Caco-2 (cell line): ENCODE results near the gene JPH2. TPM values are rescaled to one million over a fixed set of nuclear protein-coding genes. Genes with fewer than 3 reads are reported as not detected.

Experiments
- BruUV-seq: library from RNA; stranded (reverse); fragments of 400-500 nt; replicated peaks from 2 replicates; lab custom pipeline; 2021; lab: Mats Ljungman, UMichigan
- CTCF ChIA-PET: fragments of 300-600 bp; sonication (Branson Sonifier 250); formaldehyde crosslinking; loops from one replicate; lab custom pipeline; 2022; ENCODE audit warnings: antibody characterized with exemption; lab: Charles Lee
- POLR2A ChIA-PET: fragments of 300-600 bp; sonication (Branson Sonifier 250); formaldehyde crosslinking; loops from one replicate; lab custom pipeline; 2022; ENCODE audit warnings: antibody characterized with exemption; lab: Charles Lee
- DNase-seq, 2 experiments: peaks; one replicate each; pipeline versions ENCODE4 v3.0.0 to v3.0.0-alpha.2; 2020 to 2022
- H3K27me3 ChIP-seq: replicated peaks from 2 replicates; pipeline ENCODE4 v1.6.0; 2011; ENCODE audit warnings: low read length; ENCODE audit not compliant: control insufficient read depth, insufficient read depth
- H3K36me3 ChIP-seq: 2 replicates; pipeline ENCODE4 v1.5.1; 2011; ENCODE audit warnings: low read length; ENCODE audit not compliant: control insufficient read depth, insufficient read depth
- H3K4me1 ChIP-seq: fragments of 250-450 bp; sonication (Bioruptor Pico); 2 replicates; pipeline ENCODE4 v1.5.1; 2020; ENCODE audit warnings: mild to moderate bottlenecking
- H3K4me3 ChIP-seq: 2 replicates; pipeline ENCODE4 v1.5.1; 2011; ENCODE audit warnings: low read depth, mild to moderate bottlenecking, control low read depth, low read length
- H3K9me3 ChIP-seq: fragments of 250-450 bp; sonication (Bioruptor Pico); 2 replicates; pipeline ENCODE4 v1.5.1; 2020; ENCODE audit warnings: mild to moderate bottlenecking, moderate library complexity
- H3K27ac Mint-ChIP-seq: one replicate; pipeline ENCODE4 v1.8.0; 2022; ENCODE audit warnings: mixed read lengths; ENCODE audit not compliant: unreplicated experiment
- H3K27me3 Mint-ChIP-seq: one replicate; pipeline ENCODE4 v1.8.0; 2022; ENCODE audit warnings: mixed read lengths; ENCODE audit not compliant: insufficient read depth, unreplicated experiment
- H3K36me3 Mint-ChIP-seq: one replicate; pipeline ENCODE4 v1.8.0; 2022; ENCODE audit warnings: mild to moderate bottlenecking, mixed read lengths; ENCODE audit not compliant: insufficient read depth, unreplicated experiment
- H3K4me1 Mint-ChIP-seq: one replicate; pipeline ENCODE4 v1.8.0; 2022; ENCODE audit warnings: low read depth, mixed read lengths; ENCODE audit not compliant: unreplicated experiment
- H3K4me3 Mint-ChIP-seq: one replicate; pipeline ENCODE4 v1.8.0; 2022; ENCODE audit warnings: mild to moderate bottlenecking, moderate library complexity, mixed read lengths; ENCODE audit not compliant: unreplicated experiment
- H3K9me3 Mint-ChIP-seq: one replicate; pipeline ENCODE4 v1.8.0; 2022; ENCODE audit warnings: mixed read lengths; ENCODE audit not compliant: unreplicated experiment
- intact Hi-C: fragments of 100-400 bp; cut with micrococcal nuclease; formaldehyde crosslinking; loops from one replicate; pipeline ENCODE4 v1.10.0; 2022; ENCODE audit not compliant: unreplicated experiment
- total RNA-seq: library from RNA; stranded (reverse); gene quantifications from 2 replicates; pipeline ENCODE4 v1.2.3, GENCODE V29; 2022
- TF ChIP-seq, protein P1 (sequence below), 2 experiments: fragments of 200-600 bp in 1 of 2; IDR thresholded peaks; 1 replicate in 1 of 2; 2 replicates in 1 of 2; pipeline versions ENCODE4 v1.5.1 to v1.8.0; 2011 to 2022; ENCODE audit warnings: antibody characterized with exemption in 1 of 2, control low read depth in 1 of 2, inconsistent platforms in 1 of 2, low read depth in 1 of 2, low read length in 1 of 2, mild to moderate bottlenecking in 1 of 2, moderate library complexity in 1 of 2; ENCODE audit not compliant: insufficient read depth in 1 of 2, severe bottlenecking in 1 of 2, unreplicated experiment in 1 of 2

The JPH2 gene
- total RNA-seq, 1 experiment from 2014 or later: 10.5 TPM

DNA sequence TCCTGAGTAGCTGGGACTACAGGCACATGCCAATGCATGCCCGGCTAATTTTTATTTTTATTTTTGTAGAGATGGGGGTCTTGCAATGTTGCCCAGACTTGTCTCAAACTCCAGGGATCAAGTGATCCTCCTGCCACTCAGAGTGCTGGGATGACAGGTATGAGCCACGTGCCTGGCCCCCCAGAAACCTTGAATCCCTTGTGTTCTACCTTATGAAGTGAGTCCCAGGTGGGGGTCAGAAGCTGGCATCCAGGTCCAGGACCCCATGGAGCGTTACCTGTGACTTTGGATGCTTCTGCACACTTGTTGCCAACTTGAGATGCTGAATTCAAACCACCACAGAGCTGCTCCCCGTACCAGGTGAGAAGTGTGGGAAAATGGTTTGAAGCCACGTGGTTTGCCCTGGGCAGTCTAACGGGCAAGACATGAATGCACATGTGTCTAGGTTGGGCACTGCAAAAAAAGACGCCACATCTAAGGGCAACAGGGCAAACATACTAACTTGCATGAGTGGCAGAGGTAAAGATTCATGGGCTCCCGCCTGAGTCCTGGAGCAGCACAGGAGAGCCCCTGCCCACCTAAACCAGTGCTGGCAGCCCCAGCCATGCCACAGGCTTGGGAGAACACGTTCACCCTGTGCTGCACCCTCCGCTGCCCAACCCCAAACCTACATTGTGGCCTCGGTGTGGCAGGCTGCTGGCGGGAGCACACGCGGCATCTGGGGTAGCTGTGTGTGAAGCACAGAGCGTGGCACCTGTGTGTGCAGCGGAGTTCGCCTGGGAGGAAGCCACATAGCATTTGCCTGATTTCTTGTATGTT lies 101.2 kb downstream of the JPH2 start:
- Histone ChIP-seq H3K4me1 (peaks cover 10% of the 10 kb centered on the region), H3K9me3 (no peaks in the 10 kb centered on the region), H3K36me3 (no peaks in the 10 kb centered on the region), H3K27me3 (no peaks in the 10 kb centered on the region), H3K4me3 (no peak overlapping the region)
- POLR2A ChIA-PET: interaction anchor here (0.6 kb wide), 1 partner anchor 629 kb away, joined by 3 read pairs; no protein-coding TSS in a partner anchor
- intact Hi-C loops: no loop called here
- Mint-ChIP-seq H3K4me3 (no peak overlapping the region), H3K27ac (no peak overlapping the region), H3K36me3 (no peaks in the 10 kb centered on the region), H3K9me3 (no peaks in the 10 kb centered on the region), H3K4me1 (no peaks in the 10 kb centered on the region), H3K27me3 (peaks cover 13% of the 10 kb centered on the region)
- no TSS peak for BruUV-seq
- TF ChIP-seq, protein P1, sequence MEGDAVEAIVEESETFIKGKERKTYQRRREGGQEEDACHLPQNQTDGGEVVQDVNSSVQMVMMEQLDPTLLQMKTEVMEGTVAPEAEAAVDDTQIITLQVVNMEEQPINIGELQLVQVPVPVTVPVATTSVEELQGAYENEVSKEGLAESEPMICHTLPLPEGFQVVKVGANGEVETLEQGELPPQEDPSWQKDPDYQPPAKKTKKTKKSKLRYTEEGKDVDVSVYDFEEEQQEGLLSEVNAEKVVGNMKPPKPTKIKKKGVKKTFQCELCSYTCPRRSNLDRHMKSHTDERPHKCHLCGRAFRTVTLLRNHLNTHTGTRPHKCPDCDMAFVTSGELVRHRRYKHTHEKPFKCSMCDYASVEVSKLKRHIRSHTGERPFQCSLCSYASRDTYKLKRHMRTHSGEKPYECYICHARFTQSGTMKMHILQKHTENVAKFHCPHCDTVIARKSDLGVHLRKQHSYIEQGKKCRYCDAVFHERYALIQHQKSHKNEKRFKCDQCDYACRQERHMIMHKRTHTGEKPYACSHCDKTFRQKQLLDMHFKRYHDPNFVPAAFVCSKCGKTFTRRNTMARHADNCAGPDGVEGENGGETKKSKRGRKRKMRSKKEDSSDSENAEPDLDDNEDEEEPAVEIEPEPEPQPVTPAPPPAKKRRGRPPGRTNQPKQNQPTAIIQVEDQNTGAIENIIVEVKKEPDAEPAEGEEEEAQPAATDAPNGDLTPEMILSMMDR (IDR thresholded peaks at IDR 0.05; ENCODE audit: insufficient read depth in 1 of 2, low read depth in 1 of 2, low read length in 1 of 2, severe bottlenecking in 1 of 2, unreplicated experiment in 1 of 2): no peak
- no peak for DNase-seq
- CTCF ChIA-PET: no interaction called here

DNA sequence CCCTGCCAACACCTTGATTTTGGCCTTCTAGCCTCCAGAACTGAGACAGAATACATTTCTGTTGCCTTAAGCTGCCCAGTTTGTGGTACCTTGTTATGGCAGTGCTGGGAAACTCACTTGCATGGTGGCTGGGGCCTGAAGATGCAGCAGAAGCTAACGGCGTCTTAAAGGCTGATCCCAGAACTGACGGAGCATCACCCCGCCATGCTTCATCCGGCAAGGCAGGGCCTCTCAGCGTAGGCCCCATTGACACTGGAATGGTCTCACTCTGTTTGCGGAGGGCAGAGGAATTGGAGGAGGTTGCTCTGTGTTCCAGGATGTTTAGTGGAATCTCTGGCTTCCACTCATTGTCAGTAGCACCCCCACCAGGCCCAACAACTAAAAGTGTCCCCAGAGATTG lies 102.1 kb downstream of the JPH2 start:
- H3K9me3 Mint-ChIP-seq: no peaks in the 10 kb centered on the region
- no peaks in the 10 kb centered on the region for H3K4me1 Mint-ChIP-seq
- ChIA-PET POLR2A (no interaction called here), CTCF (no interaction called here)
- TF ChIP-seq, protein P1 (IDR thresholded peaks at IDR 0.05; ENCODE audit: insufficient read depth in 1 of 2, low read depth in 1 of 2, low read length in 1 of 2, severe bottlenecking in 1 of 2, unreplicated experiment in 1 of 2): no peak
- Histone ChIP-seq H3K27me3 (no peaks in the 10 kb centered on the region), H3K4me1 (peaks cover 5% of the 10 kb centered on the region; the same call in 1 of the 2 replicates), H3K36me3 (no peaks in the 10 kb centered on the region), H3K9me3 (no peaks in the 10 kb centered on the region), H3K4me3 (no peak overlapping the region)
- DNase-seq: no peak
- no peak overlapping the region for H3K4me3 Mint-ChIP-seq
- BruUV-seq: no TSS peak
- H3K27me3 Mint-ChIP-seq: peaks cover 13% of the 10 kb centered on the region
- intact Hi-C loops: no loop called here
- no peaks in the 10 kb centered on the region for H3K36me3 Mint-ChIP-seq
- no peak overlapping the region for H3K27ac Mint-ChIP-seq

DNA sequence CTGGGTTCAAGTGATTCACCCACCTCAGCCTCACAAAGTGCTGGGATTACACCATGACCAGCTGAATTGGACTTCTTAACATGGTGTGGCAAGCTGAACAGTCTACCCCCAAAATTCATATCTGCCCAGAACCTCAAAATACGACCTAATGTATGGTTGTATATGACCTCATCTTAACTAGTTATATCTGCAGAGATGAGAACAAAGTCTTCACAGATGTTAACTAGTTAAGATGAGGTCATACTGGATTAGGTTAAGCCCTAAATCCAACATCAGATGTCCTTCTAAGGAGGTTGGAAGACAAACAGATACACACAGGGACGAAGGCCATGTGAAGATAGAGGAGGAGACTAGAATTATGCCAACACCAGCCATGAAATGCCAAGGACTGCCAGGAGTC lies 102.5 kb downstream of the JPH2 start:
- Mint-ChIP-seq H3K27ac (no peak overlapping the region), H3K36me3 (no peaks in the 10 kb centered on the region), H3K9me3 (no peaks in the 10 kb centered on the region), H3K27me3 (peaks cover 13% of the 10 kb centered on the region), H3K4me3 (no peak overlapping the region), H3K4me1 (no peaks in the 10 kb centered on the region)
- Histone ChIP-seq H3K9me3 (no peaks in the 10 kb centered on the region), H3K27me3 (no peaks in the 10 kb centered on the region), H3K4me3 (no peak overlapping the region), H3K36me3 (no peaks in the 10 kb centered on the region), H3K4me1 (0 out of 2 replicates have a peak, but pooled peaks cover under 1% of the 10 kb centered on the region)
- CTCF ChIA-PET: interaction anchor here (0.6 kb wide), 1 partner anchor 1116 kb away, joined by 4 read pairs; no protein-coding TSS in a partner anchor
- no peak for DNase-seq
- TF ChIP-seq, protein P1 (IDR thresholded peaks at IDR 0.05; ENCODE audit: insufficient read depth in 1 of 2, low read depth in 1 of 2, low read length in 1 of 2, severe bottlenecking in 1 of 2, unreplicated experiment in 1 of 2): no peak
- BruUV-seq: no TSS peak
- intact Hi-C loops: no loop called here
- POLR2A ChIA-PET: no interaction called here
